GM19372 (cell line): ENCODE measurements around the gene TCHP.

ENCODE experiments used
- ATAC-seq: cut with Tn5 transposase; IDR thresholded peaks from one replicate; pipeline ENCODE4 v1.9.1; 2021; ENCODE audit warnings: mild to moderate bottlenecking, low read depth, moderate library complexity; ENCODE audit not compliant: unreplicated experiment

Gene TCHP

DNA sequence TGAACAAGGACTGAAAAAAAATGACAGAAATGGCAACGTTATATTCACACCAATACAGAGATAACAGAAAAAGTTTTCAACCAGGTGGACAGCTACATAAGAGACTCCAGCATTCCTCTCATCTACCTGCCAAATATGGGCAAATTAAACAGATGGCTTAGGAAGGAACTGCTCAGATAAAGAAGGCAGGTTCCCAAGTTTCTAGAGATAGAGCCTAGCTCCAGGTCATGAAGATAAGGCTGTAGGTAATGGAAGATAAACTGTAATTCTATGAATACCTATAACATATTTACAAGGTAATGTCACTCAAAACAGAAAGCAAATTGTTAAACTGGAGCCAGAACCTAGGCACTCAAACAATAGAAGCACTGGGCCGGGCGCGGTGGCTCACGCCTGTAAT, 53.6 kb downstream of the TCHP start:
- no peak for ATAC-seq

DNA sequence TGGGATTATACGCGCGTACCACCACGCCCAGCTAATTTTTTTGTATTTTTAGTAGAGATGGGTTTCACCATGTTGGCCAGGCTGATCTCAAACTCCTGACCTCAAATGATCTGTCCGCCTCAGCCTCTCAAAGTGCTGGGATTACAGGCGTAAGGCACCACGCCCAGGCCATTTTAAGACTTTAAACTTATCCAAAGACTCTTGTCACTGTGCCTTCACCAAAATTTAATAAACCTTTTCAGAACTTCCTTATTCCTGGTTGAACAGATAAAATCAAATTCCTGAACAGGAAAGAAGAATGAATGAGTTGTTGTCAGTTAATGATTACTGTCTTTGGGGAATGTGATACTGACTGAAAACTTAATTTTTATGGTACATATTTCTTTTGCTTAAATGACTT, 58.3 kb downstream of the TCHP start:
- ATAC-seq: no peak

DNA sequence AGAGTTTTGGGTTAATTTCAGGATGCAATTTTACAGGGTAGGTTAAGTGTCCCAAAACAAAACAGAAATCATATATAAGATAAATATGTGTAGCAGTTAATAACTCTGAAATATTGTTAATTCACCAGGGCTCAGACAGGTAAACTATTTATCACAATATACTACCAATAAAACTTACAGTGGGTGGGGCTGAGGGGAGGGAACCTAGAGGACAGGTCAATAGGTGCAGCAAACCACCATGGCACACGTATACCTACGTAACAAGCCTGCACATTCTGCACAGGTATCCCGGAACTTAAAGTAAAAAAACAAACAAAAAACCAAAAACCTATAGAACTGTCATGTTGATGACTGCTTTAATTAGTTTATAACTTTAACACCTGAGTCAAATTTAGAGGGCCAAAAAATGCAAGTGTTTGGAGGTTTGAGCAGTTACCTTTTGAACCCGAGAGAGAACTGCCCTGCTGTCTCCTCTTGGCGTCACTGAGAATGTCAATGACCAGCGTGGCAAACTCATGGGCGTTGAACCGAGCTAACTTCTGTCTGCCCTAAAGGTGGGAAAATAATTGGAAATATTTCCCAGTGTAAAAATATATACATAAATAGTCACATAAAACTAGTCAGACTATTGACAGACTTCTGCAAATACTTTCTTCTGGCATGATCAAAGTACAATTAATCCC, 59.5 kb downstream of the TCHP start:
- ATAC-seq: no peak

DNA sequence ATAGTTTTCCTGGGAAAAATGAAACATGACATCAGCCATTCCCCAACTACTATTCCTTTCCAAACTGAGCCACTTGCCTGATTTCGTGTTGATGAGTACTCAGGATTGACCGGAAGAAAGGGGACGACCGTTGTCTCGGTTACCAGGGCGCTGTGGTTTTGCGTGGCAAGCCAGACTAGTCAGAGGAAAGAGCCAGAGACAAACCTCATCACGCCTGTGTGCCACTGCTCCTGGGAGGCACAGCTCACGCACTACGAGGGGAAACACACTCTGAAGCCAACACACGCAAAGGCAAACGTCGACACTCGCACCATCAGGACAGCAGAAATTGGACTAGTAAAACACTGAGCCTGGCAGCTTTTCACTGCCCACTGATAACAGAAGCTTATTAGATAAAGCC, 61.1 kb downstream of the TCHP start:
- no peak for ATAC-seq

DNA sequence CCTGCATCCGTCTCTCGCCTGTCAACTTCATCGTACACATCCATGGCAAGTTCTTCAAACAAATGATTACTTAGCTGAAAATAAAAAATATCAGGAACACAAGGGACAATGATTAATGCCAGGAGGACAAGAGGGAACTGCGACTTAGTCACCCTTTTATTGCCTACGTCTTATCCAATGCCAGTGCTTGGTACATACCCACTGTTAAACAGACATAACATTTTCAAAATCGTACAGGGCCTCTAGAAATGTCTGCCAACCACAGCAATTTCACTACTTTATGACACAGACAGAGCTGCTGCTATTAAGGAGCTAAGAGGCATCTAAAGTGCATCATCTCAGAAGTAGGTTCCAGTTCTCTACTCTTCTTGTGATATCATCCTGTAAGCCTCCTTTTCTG, 61.5 kb downstream of the TCHP start:
- ATAC-seq: no peak

DNA sequence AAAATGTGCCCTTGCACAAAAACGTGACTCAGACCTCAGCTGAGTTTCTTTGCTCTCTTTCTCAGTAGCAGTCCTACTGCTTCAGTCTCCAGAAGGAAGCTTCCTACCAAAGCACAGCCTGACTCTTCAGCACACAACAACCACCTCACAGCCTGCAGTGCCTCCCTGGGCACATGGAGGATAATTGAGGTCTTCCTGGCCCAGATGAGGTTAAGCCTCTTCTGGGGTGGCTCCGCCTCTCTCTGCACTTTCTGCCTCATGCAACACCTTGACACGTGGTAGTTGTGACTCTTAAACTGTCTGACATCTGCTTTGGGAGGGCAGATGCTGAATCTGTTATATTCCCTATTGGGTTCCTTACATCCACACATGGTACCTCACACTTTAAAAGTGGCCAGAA, 62.3 kb downstream of the TCHP start:
- no peak for ATAC-seq

DNA sequence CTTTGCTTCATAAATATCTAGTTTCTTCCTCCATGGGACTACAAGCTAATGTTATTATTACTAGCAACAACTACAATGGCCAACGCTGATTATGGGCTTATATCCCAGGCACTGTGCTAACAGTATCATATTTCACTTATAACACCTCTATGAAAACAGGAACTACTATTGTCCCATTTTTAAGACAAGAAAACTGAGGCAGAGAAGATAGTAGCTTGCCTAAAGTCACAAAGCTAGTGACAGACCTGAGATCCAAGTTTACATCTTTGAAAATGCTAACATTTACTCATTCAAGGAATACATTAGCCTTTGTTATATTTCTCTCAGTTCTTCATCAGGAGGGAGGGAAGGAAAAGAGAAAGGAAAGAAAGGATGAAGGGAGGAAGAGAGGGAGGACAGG, 63.3 kb downstream of the TCHP start:
- ATAC-seq: no peak

DNA sequence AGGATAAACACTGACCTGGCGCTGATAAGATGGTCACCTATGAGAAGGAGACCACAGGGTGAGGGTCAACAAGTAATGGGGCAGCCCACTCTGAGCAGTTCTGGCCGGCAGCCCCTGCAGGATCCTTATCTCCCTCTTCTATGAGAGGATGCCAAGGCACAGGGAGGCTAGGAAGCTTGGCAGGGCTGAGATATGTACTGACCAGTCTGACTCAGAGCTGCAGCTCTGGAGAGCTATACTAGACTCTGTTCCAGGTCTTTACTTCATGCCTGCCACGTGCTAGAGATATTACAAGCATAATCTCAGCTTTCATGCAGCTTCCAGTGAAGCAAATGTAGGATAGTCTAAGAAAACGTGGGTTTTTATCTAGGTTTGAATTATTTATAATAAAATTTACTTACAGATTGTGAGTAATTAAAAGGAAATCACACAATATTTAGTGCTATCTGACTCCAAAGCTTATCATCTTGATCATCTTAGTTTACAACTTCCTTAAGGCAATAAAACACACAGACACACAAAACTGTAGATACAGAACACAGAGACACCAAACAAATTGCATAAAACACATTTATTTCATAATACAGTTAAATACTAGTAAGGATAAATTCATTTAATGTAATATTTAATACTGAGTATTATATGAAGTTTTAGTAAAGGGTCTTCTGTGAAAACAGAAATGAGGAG, 63.8 kb downstream of the TCHP start:
- ATAC-seq: no peak

DNA sequence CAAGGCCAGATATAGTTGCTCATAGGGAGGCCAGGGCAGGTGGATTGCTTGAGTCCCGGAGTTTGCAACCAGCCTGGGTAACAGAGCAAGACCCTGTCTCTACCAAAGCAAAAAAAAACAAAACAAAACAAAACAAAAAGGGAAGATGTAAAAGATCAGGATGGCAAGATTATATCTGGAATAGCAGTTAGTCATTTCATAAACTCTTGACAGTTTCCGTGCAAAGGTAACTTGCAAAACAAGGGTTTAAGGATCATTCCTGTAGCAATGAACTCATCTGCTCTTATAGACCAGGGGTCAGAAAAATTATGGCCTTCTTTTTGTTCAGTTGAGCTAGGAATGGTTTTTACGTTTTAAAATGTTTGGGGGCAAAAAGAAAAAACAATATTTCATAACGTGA, 66.5 kb downstream of the TCHP start:
- no peak for ATAC-seq

DNA sequence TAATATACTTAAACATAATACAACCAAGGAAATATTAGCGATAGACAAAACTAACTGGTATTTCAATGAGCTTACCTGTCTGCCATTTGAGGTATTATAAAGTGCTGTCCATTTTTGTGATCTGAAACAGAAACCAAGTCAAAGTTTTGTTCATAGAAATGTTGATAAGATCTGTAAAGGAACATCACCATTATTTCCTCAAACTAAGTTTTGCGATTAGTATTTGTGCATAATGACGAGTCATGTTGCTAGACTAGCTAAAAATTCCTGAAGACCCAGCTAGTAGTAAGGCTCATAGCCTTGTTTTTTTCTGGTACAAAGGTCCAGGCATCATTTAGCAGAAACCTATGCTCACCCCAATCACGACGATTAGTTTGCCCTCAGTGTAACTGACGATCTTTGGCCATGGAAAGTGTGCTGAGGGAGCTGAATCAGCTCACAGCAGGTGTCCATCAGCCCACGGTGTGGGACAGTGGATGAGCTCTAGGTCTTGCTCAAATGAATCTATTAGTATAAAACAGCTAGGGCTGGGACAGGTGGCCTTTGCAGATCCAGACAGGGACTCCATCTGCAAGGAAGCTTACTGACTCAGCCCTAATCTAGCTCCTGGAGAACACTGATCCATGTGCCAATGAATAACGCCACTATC, 67.4 kb downstream of the TCHP start:
- no peak for ATAC-seq
